HepG2 (cell line): Measurements from ENCODE around the gene ZNF117. TPM values are rescaled to one million over a fixed set of nuclear protein-coding genes. Genes with fewer than 3 reads are reported as not detected.
A peak's percentile ranks its signal among the peaks of the same experiment; 100 is the strongest.

Experiments
- ARID5B ChIP-seq: IDR thresholded peaks from 2 replicates; pipeline ENCODE4 v1.4.0; 2020; ENCODE audit warnings: mild to moderate bottlenecking, missing genetic modification reagents
- FOSL2 ChIP-seq: sonication (generic); formaldehyde crosslinking; IDR thresholded peaks from 2 replicates; pipeline ENCODE4 v1.4.0; 2020; ENCODE audit warnings: missing genetic modification reagents
- NFKB2 ChIP-seq: sonication (generic); formaldehyde crosslinking; IDR thresholded peaks from 2 replicates; pipeline ENCODE4 v1.4.0; 2020; ENCODE audit warnings: missing genetic modification reagents, borderline replicate concordance
- RFXANK ChIP-seq: IDR thresholded peaks from 2 replicates; pipeline ENCODE4 v1.6.1; 2016
- RNF219 ChIP-seq: sonication (generic); formaldehyde crosslinking; IDR thresholded peaks from 2 replicates; pipeline ENCODE4 v1.5.0; 2020; ENCODE audit warnings: mild to moderate bottlenecking, missing genetic modification reagents
- SUZ12 ChIP-seq: fragments of 150-350 bp; IDR thresholded peaks from 2 replicates; pipeline ENCODE4 v1.6.1; 2014; ENCODE audit warnings: low read depth, low read length
- TP53 ChIP-seq: sonication (generic); formaldehyde crosslinking; conservative IDR thresholded peaks from 2 replicates; pipeline ENCODE4 v1.4.0; 2020; ENCODE audit warnings: missing genetic modification reagents
- U2AF1 ChIP-seq: fragments of 200-400 bp; formaldehyde crosslinking; optimal IDR thresholded peaks from 2 replicates; pipeline ENCODE3; 2017; ENCODE audit warnings: mild to moderate bottlenecking, low read depth, low read length
- ZBTB34 ChIP-seq: sonication (generic); formaldehyde crosslinking; IDR thresholded peaks from 2 replicates; pipeline ENCODE4 v1.8.0; 2022; ENCODE audit warnings: mild to moderate bottlenecking, missing genetic modification reagents
- ZBTB40 ChIP-seq, 2 experiments: fragments of 450-650 bp in 1 of 2; sonication (generic) in 1 of 2; formaldehyde crosslinking in 1 of 2; IDR thresholded peaks; 2 replicates each; pipeline versions ENCODE4 v1.6.1 to v1.8.0; 2016 to 2022; ENCODE audit warnings: antibody characterized with exemption in 1 of 2, mild to moderate bottlenecking in 1 of 2, missing genetic modification reagents in 1 of 2
- ZNF253 ChIP-seq: sonication (generic); formaldehyde crosslinking; IDR thresholded peaks from 2 replicates; pipeline ENCODE4 v1.8.0; 2022; ENCODE audit warnings: mild to moderate bottlenecking, missing genetic modification reagents, borderline replicate concordance
- polyA plus RNA-seq, 8 experiments: library from polyadenylated mRNA; depleted of rRNA in 3 of 8; stranded (reverse) in 7 of 8; unstranded in 1 of 8; fragments of >200 nt; fragmentation: Illumina TruSeq in 4 of 8; extraction: Trizol in 4 of 8; gene quantifications; 2 replicates each; pipeline versions ENCODE4 v1.2.1 to v1.2.3, GENCODE V29; 2011 to 2016; ENCODE audit warnings: low read depth in 4 of 8, missing spikeins in 1 of 8, mixed read lengths in 1 of 8; ENCODE audit not compliant: insufficient read depth in 1 of 8
- total RNA-seq, 5 experiments: library from RNA; depleted of rRNA; stranded (reverse); fragments of >200 nt; fragmentation: Illumina TruSeq; extraction: Trizol; gene quantifications; 2 replicates each; pipeline ENCODE4 v1.2.3, GENCODE V29; 2016; ENCODE audit warnings: low read depth in 1 of 5

The ZNF117 gene
- total and polyA plus RNA-seq, 2 of the 13 experiments (the other 11 are each of a cell fraction or from before 2014, with no cell fraction given), result 6.6 to 20.0 TPM

GRCh38 chr7:64999165-65000004 is 8.5 kb upstream of the ZNF117 start (continued):
- TF ChIP-seq ZBTB40 (IDR thresholded peaks at IDR 0.05) (no peak), ZBTB40 (CRISPR knock-in tag; IDR thresholded peaks at IDR 0.05) (no peak; the same call in 1 of the 2 replicates), ZNF253 (CRISPR knock-in tag) (peak; percentile 29; the same call in 1 of the 2 replicates), TP53 (CRISPR knock-in tag) (no peak), ZBTB34 (no peak), ARID5B (CRISPR knock-in tag) (peak; percentile 98), RNF219 (0 out of 2 replicates have a peak, but pooled peaks have one; percentile 52), SUZ12 (no peak), RFXANK (CRISPR knock-in tag) (peak; percentile 54; the same call in 1 of the 2 replicates), U2AF1 (no peak), FOSL2 (CRISPR knock-in tag) (peak; percentile 91), NFKB2 (CRISPR knock-in tag) (no peak; the same call in 1 of the 2 replicates)
